Measurements from ENCODE around the gene CEACAM21.

CEACAM21 gene

DNA sequence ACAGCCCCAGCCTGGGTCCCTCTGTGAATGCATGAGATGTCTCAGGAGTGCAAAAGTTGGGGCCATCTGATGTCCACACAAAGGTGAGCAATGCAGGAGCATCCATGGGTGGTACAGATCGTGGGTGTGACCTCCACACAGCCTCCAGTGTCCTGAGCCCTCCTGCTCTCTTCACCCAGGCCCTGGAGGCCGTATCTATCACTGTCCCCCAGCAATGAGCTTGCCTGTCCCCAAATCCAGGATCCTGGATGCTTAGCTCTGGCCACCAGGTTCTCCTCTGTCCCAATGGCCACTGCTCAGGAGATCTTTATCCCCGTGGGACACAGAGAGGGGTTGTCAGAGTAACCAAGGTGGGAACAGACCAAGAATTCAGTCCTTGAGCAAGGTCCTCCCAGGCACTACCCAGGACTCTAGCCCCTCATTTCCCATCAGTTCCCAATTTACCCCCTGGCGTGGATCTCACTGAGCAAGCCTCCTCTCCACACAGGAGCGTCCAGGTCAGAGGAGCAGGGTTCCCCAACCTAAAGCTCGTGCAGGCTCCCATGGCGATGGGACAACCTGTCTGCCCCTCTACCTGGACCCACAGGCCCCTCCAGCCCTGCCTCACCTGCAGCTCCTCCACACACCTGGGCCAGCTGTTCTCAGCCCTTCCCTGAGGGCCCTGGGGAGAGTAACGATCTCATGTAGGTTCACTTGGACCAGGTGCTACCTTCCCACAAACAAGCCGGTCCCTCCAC, 11.3 kb downstream of the CEACAM21 start:
- DNase-seq, result no peak

DNA sequence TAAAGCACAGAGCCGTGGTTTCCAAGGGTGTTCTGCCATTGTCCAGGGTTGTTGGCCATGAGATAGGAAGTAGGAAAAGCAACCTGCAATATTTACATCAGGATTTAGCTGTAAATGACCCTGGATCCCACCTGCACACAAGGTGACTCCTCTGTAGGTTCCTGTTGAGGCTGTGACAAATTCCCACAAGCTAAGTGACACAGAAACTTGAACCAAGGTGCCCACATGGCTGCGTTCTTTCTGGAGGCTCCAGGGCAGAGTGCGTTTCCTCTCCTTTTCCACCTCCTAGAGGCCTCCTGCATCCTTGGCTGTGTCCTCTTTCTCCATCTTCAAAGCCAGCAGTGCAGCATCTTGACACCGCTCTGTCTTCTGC, 11.9 kb downstream of the CEACAM21 start:
- DNase-seq, result no peak

- no peak for DNase-seq
Measured at GRCh38 chr19:41588497-41589209, 12.7 kb downstream of the CEACAM21 start.

GRCh38 chr19:41589371-41589770, 13.4 kb downstream of the CEACAM21 start:
- DNase-seq, result no peak

GRCh38 chr19:41590936-41591335, 15.0 kb downstream of the CEACAM21 start:
- DNase-seq, result no peak

GRCh38 chr19:41591951-41592562, 16.1 kb downstream of the CEACAM21 start:
- DNase-seq, result no peak

GRCh38 chr19:41595258-41595889, 19.4 kb downstream of the CEACAM21 start:
- DNase-seq, result no peak

GRCh38 chr19:41595890-41596280, 19.9 kb downstream of the CEACAM21 start:
- no peak for DNase-seq

GRCh38 chr19:41597600-41598041, 21.7 kb downstream of the CEACAM21 start:
- DNase-seq, result no peak

DNA sequence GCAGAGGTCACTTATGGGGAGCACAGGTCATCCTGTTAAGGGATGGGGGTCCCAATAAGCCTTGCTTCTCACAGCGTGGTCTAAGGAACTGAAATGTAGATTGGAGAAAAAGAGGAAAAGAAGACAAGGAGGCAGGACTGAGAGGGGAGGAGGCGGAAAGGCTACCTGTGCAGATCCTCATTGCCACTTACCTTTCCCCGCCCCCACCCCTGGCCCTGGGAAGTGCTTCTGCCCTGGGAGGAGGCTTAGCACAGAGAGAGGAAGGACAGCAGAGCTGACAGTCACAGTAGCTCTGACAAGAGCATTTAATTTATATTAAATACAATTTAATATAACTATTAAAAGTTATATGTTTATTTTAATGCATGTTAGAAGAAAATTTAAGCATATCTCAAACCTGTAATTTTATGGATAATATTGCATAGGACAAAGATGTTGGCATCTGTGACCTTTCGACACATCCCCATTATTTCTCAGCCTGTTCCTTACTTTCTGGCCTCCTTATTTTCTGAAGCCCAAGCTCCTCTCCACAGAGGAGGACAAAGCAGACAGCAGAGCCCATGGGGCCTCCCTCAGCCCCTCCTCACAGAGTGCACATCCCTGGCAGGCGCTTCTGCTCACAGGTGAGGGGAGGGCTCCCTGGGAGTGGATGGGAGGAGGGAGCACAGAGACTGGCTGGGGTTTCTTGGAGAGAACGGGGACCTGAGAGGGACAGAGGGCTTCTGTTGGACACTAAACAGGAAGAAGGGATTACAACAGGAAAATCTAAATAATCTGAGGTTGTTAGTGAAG, 23.4 kb downstream of the CEACAM21 start:
- no peak for DNase-seq

DNA sequence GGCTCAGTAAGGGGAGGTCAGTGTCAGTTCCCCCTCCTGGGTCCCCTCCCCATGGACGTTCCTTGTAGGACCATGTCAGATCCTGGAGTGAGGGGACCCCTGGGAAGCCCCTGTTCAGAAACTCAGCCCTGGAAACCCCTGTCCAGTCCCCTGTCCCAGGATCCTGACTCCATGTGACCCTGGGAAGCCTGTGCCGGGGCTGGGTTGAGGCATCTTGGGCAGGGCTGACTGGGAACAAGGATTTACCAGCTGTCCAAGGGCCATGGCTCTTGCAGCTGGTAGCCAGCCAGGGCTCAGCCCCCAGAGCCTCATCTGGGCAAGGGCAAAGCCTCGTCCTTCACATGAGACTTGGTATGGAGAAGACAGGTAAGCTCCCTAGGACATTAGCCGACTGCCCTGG, 25.8 kb downstream of the CEACAM21 start:
- no peak for DNase-seq

DNA sequence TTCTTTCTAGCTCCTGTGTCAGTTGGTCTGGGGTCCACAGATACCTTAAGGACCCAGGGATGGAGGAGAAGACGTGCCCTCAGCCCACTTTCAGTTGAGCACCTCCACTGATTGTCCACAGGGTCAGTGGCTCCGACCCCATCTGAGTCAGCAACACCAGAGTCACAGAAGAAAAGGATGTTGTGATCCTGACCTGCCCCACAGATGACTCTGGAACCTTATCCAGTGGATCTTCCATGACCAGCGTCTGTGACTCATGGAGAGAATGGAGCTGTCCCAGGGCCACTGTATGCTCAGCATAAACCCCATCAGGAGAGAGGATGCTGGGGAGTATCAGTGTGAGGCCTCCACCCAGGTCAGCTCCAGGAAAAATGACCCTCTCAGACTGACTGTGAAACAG, 28.9 kb downstream of the CEACAM21 start:
- DNase-seq, result no peak

DNA sequence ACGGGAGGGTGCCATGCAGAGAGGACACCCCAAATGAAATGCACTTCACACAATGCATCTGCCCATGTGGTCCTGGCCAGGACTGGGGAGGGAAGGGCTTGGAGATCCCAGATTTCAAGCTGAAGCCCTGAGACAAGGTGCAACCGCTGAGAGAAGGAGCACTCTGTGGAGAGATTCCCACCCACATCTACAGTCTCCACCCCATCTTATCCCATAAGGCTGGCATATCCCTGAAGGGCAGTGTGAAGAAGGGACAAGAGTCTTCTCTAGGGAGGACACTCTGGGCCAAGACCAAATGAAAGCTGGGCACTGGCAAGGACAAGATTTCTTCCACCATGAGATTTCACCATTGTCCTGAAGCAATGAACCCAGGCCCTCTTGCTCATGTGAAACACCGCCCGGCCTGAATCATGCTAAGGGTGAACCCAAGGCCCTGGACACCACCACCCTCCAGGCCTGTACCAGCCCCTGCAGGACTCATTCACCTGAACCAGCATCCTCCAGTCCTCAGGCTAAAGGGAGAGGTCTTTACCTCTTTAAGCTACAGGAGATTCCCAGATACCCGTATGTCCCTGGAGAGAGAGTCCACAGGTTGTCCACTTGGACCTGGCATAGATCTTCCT, 30.4 kb downstream of the CEACAM21 start:
- no peak for DNase-seq

DNA sequence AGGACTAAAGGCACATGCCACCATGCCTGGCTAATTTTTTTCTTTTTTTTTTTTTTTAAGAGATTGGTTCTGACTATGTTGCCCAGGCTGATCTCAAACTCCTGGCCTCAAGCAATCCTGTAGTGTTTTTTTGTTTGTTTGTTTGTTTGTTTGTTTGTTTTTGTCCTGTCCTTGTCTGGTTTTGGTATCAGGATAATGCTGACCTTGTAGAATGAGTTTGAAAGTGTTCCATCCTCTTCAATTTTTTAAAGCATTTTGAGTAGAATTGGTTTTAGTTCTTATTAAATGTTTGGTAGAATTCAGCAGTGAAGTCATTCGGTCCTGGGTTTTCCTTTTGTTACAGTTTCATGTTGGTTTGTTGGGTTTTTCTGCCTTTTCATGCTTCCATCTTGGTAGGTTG, 31.7 kb downstream of the CEACAM21 start:
- no peak for DNase-seq

GRCh38 chr19:41610789-41611188, 34.8 kb downstream of the CEACAM21 start:
- DNase-seq, result no peak

GRCh38 chr19:41612483-41612882, 36.5 kb downstream of the CEACAM21 start:
- no peak for DNase-seq

- DNase-seq, result no peak
Measured at GRCh38 chr19:41615207-41615606, 39.2 kb downstream of the CEACAM21 start.

GRCh38 chr19:41616792-41617621, 41.0 kb downstream of the CEACAM21 start:
- no peak for DNase-seq

DNA sequence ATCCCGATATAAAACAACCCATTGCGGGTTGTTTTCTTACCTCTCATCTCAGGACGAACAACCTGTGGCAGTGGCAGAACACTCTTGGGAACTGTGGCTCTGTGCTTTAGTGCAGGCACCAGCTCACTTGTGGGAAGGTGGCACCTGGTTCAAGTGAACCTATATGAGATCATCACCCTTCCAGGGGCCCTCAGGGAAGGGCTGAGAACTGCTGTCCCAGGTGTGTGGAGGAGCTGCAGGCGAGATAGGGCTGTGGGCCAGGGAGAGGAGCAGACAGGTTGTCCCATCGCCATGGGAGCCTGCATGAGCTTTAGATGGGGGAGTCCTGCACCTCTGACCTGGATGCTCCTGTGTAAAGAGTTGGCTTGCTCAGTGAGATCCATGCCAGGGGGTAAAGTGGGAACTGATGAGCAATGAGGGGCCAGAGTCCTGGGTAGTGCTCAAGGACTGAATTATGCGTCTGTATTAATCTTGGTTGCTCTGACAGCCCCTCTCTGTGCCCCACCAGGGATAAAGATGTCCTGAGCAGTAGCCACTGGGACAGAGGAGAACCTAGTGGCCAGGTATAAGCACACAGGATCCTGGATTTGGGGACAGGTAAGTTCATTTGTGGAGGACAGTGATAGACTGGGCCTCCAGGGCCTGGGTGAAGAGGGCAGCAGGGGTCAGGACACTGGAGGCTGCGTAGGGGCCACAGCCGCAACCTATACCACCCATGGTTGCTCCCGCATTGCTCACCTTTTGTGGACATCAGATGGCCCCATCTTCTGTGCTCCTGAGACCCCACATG, 42.2 kb downstream of the CEACAM21 start:
- no peak for DNase-seq

GRCh38 chr19:41619018-41619556, 43.1 kb downstream of the CEACAM21 start:
- no peak for DNase-seq

Measured in cerebellar nuclear complex (tissue), 1 donor.